ENCODE measurements around the gene ATP6V1A.

The ATP6V1A gene

DNA sequence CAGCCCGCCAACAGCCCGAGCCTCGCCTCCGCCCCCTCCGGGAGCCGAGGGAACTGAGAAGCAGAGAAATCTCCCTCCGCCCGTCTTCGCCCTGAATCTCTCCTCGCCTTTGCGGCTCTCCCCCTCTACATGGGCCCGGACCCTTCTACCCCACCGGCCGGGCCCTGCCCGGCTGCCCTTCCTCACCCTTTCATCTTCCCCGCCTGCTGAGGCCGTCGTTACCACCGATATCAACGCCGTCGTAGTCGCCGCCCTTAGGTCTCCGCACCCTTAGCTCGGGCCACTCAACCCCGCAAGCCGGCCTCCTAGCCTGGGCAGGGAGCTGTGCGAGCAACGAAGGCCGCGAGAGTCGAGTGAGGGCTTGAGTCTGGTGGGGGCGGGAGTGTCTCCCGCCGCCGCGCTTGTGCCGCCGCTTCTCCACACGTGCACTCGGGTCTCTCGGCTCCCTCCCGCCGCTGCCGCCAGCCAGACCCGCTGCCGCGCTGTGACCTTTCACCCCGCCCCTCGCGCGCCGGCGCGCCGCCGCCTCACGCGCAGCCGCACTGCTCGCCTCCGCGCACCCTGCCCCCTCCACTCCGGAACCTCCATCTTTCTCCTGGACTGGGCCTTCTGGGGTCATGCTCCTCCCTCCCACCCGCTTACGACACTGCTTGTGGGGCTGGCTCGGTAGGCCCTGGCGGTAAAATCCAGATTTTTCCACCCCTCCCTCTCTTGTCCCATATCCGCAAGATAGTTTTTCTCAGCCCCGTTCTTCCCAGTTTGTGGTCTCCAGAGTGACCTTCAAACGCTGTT lies 883 bp upstream of the ATP6V1A start, which contains the start of gene NAA50:
Gene NAA50, minus strand, starts transcription at position 494 of the 792 bp plus-strand sequence. Its CDS starts 300 bp downstream, at position 194.
- H3K4me3 ChIP-seq (ENCODE audit: low read depth, low read length) = peak within 1 kb of the TSS; percentile 95

- peak overlapping the region; percentile 95 for H3K4me3 ChIP-seq (ENCODE audit: low read depth, low read length)
Observed at GRCh38 chr3:113747283-113748046, 630 bp downstream of the ATP6V1A start.

GRCh38 chr3:113751141-113751540 lies 4.3 kb downstream of the ATP6V1A start:
- no peak overlapping the region for H3K4me3 ChIP-seq (ENCODE audit: low read depth, low read length)

GRCh38 chr3:113753376-113753985 lies 6.6 kb downstream of the ATP6V1A start:
- H3K4me3 ChIP-seq (ENCODE audit: low read depth, low read length) = no peak overlapping the region

- no peak overlapping the region for H3K4me3 ChIP-seq (ENCODE audit: low read depth, low read length)
Observed at GRCh38 chr3:113754494-113755159, 7.8 kb downstream of the ATP6V1A start.

DNA sequence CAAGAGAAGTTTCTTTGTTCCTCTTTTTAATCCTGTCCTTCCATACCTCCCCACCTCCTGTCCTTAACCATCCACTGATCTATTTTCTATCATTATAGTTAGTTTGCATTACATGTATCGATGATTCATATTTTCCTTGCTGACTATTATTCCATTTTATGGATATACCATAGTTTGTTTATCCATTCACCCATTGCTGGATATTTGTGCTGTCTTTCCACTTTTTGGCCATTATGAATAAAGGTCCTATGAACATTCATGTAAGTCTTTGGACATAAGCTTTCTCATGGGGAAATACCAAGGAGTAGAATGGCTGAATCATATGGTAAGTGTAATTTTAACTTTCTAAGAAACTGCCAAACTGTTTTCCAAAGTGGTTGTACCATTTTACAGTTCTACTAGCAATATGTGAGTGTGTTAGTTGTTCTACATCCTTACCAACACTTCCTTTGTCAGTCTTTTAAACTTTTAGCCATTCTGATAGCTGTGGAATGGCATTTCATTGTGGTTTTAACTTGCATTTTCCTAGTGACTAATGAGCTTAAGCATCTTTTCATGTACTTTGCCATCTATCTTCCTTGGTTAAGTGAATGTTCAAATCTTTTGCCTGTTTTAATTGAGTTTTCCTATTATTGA lies 11.7 kb downstream of the ATP6V1A start:
- H3K4me3 ChIP-seq (ENCODE audit: low read depth, low read length) = no peak overlapping the region

GRCh38 chr3:113764698-113765097 lies 17.9 kb downstream of the ATP6V1A start:
- no peak overlapping the region for H3K4me3 ChIP-seq (ENCODE audit: low read depth, low read length)

GRCh38 chr3:113769551-113769950 lies 22.7 kb downstream of the ATP6V1A start:
- H3K4me3 ChIP-seq (ENCODE audit: low read depth, low read length) = no peak overlapping the region

- H3K4me3 ChIP-seq (ENCODE audit: low read depth, low read length) = no peak overlapping the region
Observed at GRCh38 chr3:113771993-113772392, 25.2 kb downstream of the ATP6V1A start.

GRCh38 chr3:113773381-113773780 lies 26.5 kb downstream of the ATP6V1A start:
- H3K4me3 ChIP-seq (ENCODE audit: low read depth, low read length) = no peak overlapping the region

DNA sequence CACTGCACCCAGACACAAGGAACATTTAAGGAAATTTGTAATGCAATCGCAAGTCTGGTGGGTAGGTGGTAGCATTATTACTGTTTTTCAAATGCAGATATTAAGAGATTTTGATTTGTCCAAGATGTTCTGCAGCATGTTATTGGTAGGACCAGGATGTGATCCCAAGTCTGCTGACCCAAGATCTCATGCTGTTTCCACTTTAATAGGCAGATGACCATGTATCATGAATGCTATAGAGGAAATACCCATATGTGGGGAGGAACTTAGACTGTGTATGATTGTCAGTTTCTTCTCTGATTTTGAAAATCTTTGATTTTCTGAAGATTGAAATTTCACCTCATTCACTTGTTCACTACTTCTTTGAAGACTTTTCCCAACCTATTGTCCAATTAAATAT lies 28.7 kb downstream of the ATP6V1A start:
- no peak overlapping the region for H3K4me3 ChIP-seq (ENCODE audit: low read depth, low read length)

- no peak overlapping the region for H3K4me3 ChIP-seq (ENCODE audit: low read depth, low read length)
Observed at GRCh38 chr3:113776564-113776963, 29.7 kb downstream of the ATP6V1A start.

DNA sequence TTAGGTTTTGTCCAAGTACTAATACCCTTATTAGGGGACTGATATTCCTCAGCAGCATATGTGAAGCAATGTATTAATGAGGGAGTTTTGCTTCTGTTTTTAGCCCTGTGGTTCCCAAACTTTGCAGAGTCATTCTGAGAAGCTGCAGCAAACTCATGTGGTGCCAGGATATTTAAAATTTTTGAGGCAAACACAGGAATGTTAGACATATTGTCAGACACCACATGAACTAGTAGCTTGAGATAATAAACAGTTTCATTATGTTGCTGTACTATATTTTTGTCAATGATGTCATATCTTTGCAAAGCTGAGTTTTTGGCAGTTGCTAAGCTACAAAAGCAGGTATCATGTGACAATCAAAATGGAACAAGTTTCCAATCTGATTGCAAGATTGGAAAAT lies 36.6 kb downstream of the ATP6V1A start:
- H3K4me3 ChIP-seq (ENCODE audit: low read depth, low read length) = no peak overlapping the region

DNA sequence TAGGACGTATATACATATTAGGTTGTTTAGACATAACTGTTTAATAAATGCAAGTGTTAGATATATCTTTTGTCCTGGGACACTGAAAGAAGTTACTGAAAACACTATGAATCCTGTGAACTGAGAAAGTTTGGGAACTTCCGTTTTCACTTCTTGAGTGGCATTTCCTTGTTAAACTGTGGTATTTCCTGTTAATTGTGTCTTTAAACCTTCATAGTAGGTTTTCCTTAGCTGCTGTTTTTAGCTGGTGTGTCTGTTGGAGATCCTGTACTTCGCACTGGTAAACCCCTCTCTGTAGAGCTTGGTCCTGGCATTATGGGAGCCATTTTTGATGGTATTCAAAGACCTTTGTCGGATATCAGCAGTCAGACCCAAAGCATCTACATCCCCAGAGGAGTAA lies 37.1 kb downstream of the ATP6V1A start:
- no peak overlapping the region for H3K4me3 ChIP-seq (ENCODE audit: low read depth, low read length)

- no peak overlapping the region for H3K4me3 ChIP-seq (ENCODE audit: low read depth, low read length)
Observed at GRCh38 chr3:113791381-113791780, 44.5 kb downstream of the ATP6V1A start.

DNA sequence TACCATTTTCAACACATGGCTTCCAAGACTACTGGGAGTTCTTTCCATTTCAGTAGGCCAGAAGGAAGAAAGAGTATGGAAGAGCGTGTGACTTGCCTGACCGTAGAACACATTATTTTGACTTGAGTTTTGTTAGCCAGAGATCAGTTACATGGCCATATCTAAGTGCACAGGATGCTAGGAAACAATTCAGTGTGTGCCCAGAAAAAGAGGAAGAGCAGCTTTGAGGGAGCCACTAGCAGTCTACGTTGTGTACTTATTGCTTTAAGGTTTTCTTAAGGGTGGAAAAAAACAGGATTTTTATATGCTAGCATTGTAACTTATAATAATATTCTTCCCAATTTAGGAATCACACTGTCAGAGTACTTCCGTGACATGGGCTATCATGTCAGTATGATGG lies 47.7 kb downstream of the ATP6V1A start:
- H3K4me3 ChIP-seq (ENCODE audit: low read depth, low read length) = no peak overlapping the region

DNA sequence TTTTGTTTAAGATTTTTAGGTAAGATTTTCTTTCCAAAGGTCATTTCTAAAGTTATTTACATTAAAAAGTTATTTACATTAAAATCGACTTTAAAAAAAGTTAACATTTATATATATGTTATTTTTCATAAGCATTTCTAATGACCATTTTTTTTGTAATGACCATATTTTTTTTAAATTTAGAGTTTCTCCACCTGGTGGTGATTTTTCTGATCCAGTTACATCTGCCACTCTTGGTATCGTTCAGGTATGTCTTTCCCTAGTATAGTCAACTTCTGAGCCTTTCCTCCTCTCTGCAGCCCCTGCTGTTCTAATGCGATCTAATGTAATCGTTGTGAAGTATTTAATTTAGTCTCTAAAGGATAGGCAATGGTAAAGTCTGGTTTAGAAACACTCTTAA lies 48.9 kb downstream of the ATP6V1A start:
- H3K4me3 ChIP-seq (ENCODE audit: low read depth, low read length) = no peak overlapping the region

- H3K4me3 ChIP-seq (ENCODE audit: low read depth, low read length) = no peak overlapping the region
Observed at GRCh38 chr3:113802795-113803455, 56.1 kb downstream of the ATP6V1A start.

- H3K4me3 ChIP-seq (ENCODE audit: low read depth, low read length) = no peak overlapping the region
Observed at GRCh38 chr3:113804661-113805060, 57.8 kb downstream of the ATP6V1A start.

- H3K4me3 ChIP-seq (ENCODE audit: low read depth, low read length) = no peak overlapping the region
Observed at GRCh38 chr3:113805249-113805648, 58.4 kb downstream of the ATP6V1A start.
